ENCODE results near the gene LVRN. TPM values are rescaled to one million over a fixed set of nuclear protein-coding genes. Genes with fewer than 3 reads are reported as not detected.

LVRN gene
- total RNA-seq, 1 experiment from 2014 or later: 0.09 TPM

- Histone ChIP-seq H3K4ac (ENCODE audit: low read depth, low read length) (no peak overlapping the region), H3K27me3 (ENCODE audit: insufficient read depth, low read length) (no peaks in the 10 kb centered on the region), H3K18ac (ENCODE audit: insufficient read length, low read depth, low read length) (no peak overlapping the region), H3K23me2 (ENCODE audit: insufficient read length, low read depth, low read length, poor library complexity, severe bottlenecking) (no peaks in the 10 kb centered on the region), H4K20me1 (ENCODE audit: control insufficient read depth, insufficient read depth, insufficient read length) (no peaks in the 10 kb centered on the region), H2AK5ac (ENCODE audit: insufficient read length, low read length) (no peak overlapping the region), H3K4me1 (ENCODE audit: insufficient read depth, low read length) (no peaks in the 10 kb centered on the region), H2BK15ac (ENCODE audit: low read depth, low read length) (no peak overlapping the region), H3K23ac (ENCODE audit: insufficient read length, low read depth, low read length) (no peak overlapping the region), H3K9ac (ENCODE audit: extremely low read depth, insufficient read length, low read length) (no peak overlapping the region), H3K14ac (ENCODE audit: insufficient read depth, low read length) (no peak overlapping the region), H3T11ph (ENCODE audit: low read length) (no peak overlapping the region), H4K91ac (ENCODE audit: insufficient read length, low read depth, low read length) (no peak overlapping the region), H2BK12ac (ENCODE audit: insufficient read length, low read depth, low read length) (no peak overlapping the region), H3K4me2 (ENCODE audit: insufficient read depth, insufficient read length, low read length) (no peak overlapping the region), H3K79me2 (ENCODE audit: insufficient read depth, low read length) (no peaks in the 10 kb centered on the region), H4K8ac (replicated peaks; ENCODE audit: insufficient read length, low read depth, low read length) (no peak overlapping the region), H3K9me3 (ENCODE audit: control insufficient read depth, low read depth, low read length) (no peaks in the 10 kb centered on the region), H2BK20ac (ENCODE audit: low read depth, low read length, poor library complexity, severe bottlenecking) (no peak overlapping the region), H4K5ac (ENCODE audit: insufficient read length, low read depth, low read length) (no peak overlapping the region), H2BK5ac (ENCODE audit: insufficient read length, low read length) (no peak overlapping the region), H3K79me1 (ENCODE audit: insufficient read depth, low read depth, low read length, poor library complexity, severe bottlenecking) (no peaks in the 10 kb centered on the region), H3K27ac (ENCODE audit: insufficient read length, low read depth, low read length) (no peak overlapping the region), H2BK120ac (ENCODE audit: low read depth, low read length, poor library complexity, severe bottlenecking) (no peak overlapping the region), H2AFZ (ENCODE audit: low read length) (no peak overlapping the region), H3K56ac (ENCODE audit: insufficient read length, low read depth, low read length) (no peak overlapping the region)
- no peak overlapping the region for H3K4me3 Mint-ChIP-seq
- H3K9me3 Mint-ChIP-seq: no peaks in the 10 kb centered on the region
- H3K4me1 Mint-ChIP-seq: no peaks in the 10 kb centered on the region
- TF ChIP-seq CTCF (conservative IDR thresholded peaks at IDR 0.05): peak; percentile 29; the same call in 1 of the 3 replicates
- no peak overlapping the region for H3K27ac Mint-ChIP-seq
- DNase-seq: no peak
- H3K27me3 Mint-ChIP-seq (ENCODE audit: low read depth): no peaks in the 10 kb centered on the region
- H3K36me3 Mint-ChIP-seq (ENCODE audit: insufficient read depth in 1 of 3, low read depth in 3 of 3): no peaks in the 10 kb centered on the region
These were observed 61.3 kb downstream of the LVRN start for GRCh38 chr5:116023619-116024018.

Data from H9 (cell line).